ENCODE data around the gene HABP2.

GRCh38 chr10:113518415-113518814 lies 34.4 kb upstream of the HABP2 start:
- TF ChIP-seq CTCF (IDR thresholded peaks at IDR 0.05; ENCODE audit: insufficient read depth, low read length, poor library complexity, severe bottlenecking) (no peak), EZH2phosphoT487 (conservative IDR thresholded peaks at IDR 0.05; ENCODE audit: low read length) (no peak)
